HUDEP-2 (cell line): ENCODE data around the gene IMMP2L.
A peak's percentile ranks its signal among the peaks of the same experiment; 100 is the strongest.

Source experiments
- DNase-seq, 76 experiments: peaks; one replicate each; lab custom pipeline; 2025; ENCODE audit not compliant: unreplicated experiment in 76 of 76; lab: John Stamatoyannopoulos, UW

Gene IMMP2L

DNA sequence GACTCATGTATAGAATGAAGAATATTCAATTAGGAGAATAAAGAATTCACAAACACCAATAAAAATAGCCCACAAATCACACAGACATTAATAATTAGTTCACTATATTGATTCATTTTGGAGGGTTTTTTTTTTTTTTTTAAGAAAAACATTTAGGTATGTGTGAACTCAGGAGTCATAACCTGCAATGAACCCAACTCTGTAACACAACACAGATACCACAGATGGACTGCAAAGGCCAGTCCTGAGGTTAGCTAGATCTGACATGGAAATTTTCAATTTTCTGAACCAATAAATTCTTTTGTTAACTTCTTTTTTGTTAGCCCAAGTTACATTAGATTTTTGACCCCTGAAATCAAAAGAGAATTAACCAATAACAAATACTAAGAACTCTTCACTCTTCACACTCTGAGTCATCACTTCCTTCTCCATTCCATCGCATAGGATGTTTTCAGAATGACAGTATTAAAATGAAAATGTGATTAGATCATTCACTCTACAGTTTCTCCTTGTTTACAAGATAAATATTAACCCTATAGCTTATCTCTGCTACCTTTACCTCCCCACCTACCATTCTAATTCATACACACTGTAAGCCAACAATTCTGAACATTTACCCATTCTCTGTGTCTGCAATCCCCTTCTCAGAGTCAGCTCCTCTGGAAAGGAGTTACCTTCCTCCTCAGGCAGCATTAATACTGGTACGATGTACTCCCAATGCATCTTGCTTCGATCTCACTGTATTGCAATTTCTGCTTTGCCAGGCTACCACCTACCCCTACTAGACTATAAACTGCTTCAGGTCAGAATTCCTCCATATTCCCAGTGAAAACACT lies 329.8 kb downstream of the IMMP2L start:
- no peak for DNase-seq

DNA sequence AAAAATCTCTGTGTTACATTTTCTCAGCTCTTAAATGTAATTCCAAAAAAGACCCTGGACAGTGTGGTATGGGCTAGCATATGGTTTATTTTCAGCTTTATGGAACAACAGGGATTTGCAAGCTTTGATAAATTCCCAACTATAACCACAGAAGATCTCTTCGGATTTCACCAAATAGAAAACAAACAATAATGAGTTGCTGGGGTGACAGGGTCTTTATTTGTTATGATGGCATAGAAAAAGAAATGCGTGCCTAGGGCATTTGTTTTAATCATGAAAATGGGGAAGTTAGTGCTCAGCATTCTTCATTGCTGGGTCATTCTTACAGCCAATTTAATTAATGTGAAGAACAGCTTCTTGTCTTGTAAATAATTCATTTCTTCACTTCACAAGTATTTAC lies 332.4 kb downstream of the IMMP2L start:
- no peak for DNase-seq

DNA sequence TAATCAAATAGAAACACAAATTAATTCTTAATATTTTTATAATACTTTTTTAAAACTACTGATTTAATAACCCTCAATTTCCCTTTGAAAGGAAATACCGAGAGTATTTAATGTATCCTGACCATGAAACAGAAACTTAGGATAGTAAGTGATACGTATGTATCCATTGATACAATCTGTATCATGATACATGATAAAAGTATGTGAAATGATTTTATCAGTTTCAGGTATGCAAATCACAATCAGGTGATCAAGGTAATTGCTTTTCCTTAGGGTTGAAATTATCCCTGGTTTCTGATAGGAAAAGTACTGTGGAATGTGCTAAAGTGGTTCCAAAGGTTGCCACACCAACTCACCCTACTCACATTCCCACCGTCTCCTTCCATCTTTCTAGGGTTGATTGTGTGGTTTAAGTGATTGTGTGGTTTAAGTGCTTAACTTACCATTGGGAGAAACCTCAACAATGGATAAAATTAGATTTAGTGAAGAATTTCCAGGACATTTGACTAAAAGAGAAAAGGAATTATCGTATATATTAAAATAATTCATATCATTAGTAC lies 333.0 kb downstream of the IMMP2L start:
- no peak for DNase-seq

DNA sequence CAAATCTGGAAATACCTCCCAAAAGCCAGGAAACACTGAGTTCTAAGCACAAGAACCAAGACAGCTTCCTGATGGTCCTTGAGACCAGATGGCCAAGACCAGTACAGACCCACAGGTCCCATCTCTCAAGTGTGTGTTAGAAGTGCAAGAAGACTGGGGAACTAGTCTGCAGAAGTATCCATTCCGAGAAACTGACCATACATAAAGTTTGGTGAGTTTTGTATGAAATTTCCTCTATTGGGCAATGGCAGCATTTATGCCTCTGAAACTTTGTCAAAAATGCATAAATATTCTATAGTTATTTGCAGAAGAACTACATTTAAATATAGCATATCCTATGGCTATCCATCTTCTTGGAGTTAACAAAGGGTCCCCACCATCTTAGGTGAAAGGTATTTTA lies 333.9 kb downstream of the IMMP2L start:
- DNase-seq: no peak

DNA sequence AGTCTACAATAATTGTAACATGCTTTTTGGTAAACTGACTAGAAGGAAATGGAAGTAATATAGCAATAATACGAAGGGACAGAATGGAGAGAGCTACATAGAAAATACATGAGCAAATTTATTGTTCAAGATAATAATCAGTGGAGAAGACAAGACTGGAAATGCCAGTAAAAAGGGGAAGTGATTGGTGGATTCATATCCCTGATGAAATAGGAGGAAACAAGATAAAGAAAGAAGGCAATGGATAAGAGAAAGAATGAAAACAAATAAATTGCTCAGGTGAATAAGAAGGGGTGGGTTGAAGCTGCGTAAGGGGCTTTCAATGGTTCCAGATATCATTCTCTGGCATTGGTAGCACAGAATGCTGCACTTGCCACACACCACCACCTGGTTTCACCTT lies 335.5 kb downstream of the IMMP2L start:
- no peak for DNase-seq

DNA sequence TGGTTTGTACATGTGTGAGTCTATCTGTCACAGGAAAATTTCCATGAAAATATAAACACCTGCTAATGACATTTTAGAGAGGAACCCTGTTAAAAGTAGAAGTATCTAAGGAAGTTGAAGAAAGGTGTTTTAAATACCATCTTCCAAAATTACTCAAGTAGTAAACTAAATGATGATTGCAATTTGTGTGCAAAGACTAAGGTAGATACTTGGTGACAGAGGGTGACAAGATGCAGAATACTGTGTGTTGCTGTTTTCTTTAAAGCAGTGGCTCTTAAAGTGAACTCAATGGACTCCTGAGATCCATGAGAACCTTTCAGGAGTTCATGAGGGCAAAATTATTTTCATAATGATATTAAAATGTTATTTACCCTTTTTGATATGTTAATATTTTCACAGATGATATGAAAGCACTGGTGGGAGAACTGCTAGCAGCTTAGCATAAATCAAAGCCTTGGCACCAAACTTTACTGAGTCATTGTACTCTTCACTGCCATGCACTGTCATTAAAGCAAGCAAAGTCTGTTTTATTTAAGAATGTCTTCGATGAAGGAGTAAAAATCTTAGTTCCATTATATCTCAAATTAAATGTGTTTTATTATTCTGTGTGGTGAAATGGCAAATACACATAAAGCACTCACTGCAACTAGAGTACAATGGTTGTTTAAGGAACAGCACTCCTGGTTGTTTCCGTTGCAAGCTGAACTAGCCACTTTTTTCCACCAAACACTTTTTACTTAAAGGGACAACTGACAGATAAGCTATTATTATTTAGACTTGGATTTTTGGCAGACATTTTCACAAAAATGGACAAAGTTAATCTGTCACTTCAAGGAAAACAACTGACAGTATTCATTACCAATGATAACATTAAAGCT lies 337.7 kb downstream of the IMMP2L start:
- peak in 1 of 76 experiments; percentile 7 for DNase-seq

DNA sequence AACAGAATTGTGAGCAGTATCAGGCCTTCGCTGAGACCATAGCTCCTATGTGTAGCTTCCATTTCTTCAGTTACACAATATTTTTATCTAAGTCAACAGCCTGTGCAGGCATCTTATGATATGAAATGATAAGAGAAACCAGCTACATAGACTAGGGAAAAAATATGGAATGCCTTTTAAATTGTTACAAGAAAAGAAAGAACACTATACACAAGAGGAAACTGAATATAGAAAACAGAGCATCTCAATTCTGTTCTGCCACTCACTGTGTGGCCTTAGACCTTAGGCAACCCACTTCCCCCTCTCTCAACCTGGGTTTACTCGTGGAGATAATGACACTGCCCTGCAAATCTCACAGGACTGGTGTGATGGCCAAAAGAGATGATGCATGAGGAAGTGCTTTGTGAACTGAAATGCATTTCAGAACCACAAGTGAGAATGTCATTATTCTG lies 338.5 kb downstream of the IMMP2L start:
- peak in 61 of 76 experiments; percentile 0 to 74 (median 31) for DNase-seq

DNA sequence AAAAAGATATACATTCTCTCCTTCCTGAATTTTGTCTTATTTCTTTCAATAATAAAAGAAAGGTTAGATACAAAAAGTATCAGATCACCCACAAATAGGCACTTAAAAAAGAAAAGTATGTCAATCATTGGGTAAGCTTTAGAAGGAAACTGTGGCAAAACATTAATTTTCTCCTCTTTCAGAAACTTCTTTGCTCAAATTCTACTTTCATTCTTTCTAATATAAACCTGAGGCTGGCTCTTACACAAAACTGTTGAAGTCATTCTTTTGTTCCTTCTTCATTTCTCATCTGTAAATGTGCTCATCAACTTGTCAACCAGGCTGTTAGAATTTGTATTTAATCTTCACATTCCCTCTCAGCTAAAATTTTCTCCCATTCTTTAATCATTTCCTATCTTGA lies 346.7 kb downstream of the IMMP2L start:
- DNase-seq: no peak

DNA sequence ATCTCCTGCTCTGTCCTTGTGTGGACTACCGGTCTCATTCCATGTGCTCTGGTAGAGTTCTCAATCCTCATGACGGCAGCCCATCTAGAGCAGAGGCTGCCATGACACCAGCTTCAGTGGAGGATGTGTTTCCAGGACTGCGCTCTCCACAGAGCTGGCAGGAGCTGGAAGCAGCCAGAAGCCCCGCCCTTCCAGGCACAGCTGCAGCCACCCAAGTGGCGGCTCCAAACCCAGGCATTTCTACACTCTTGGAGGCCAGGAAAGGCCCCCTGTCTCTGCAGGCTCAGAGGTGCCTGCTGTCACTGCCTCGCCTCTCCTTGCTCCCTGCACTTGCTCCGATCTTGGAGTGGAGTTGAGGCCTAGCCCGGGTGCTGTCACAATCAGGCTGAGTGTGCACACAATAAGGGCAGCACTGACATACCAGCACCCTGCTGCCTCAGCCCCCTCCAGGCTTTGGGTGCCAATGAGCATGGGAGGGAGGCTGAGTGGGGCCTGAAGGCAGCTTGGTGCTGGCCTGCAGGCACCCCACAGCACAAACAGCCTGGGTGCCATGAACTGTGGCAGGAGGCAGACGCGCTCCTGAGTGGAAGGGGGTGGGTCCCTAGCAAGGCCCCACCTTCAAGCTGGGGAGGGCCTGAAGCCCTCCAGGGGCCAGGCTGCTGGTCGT lies 349.3 kb downstream of the IMMP2L start:
- DNase-seq: no peak

DNA sequence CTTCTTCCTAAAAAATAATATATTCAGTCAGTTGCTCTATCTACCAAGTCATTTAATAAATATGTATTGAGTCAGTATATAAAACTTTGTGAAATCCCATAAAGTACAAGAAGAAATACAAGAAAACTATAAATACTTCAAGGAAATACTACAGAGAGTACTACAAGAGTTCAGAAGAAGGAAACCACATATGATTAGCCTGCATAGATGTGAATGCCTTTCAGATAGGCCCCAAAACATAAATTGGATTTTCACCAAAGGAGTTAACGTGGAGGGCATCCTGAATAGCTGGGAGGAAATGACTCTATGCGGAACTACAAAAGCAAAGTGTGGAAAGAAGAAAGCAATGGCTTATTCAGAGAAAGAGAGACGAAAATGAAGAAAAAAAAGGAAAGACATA lies 351.3 kb downstream of the IMMP2L start:
- DNase-seq: no peak

DNA sequence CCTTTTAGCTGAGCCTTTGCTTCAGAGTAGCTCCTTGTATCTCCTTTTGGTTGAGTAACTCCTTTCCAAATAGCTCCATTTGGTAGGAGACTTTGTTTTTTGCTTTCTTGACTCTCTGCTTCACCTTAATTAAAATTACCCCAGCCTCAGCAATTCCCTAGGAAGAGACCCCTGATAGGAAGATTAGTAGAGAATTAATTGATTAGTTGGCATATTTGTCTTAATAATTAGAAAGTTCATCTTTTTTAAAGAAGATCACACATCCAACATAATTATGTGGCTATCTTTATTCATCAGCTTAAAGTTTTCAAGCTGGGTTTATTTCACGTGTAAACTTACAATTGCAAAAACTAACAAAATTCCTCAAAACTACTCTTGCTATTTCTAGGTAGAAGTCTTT lies 352.2 kb downstream of the IMMP2L start:
- DNase-seq: no peak

DNA sequence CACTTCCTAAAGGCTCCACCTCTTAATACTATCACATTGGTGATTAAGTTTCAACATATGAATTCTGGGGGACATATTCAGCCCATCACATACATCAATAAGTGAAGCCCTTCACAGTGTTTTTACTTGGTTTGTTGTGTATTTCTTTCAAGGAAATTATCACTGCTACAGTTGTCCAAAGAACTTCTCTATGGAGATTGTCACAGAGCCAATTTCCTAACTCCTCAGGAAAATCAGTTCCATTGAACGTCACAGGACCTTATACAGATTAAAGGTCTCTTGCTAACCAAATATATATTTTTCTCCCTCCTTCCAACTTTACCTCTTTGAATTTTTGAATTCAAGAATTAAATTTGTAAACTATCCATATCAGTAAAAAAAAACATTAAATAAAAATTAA lies 357.0 kb downstream of the IMMP2L start:
- DNase-seq: no peak

DNA sequence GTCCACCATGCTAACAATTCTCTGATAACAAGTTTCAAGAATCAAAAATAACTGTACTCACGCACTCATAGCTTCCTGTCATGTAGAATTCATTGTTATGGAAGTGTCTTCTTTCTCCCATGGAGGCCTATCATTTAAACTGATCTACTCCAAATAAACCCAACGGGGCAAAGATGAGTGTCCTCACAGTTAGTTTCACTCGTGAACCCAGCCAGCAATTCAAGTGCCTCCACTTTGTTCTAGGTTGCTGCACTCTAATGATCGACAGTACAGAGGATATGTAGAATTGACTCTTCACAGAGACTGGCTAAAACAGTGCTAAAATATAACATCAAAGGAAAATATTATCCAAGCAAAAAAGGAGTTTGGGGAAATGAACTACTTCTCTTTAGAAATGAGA lies 360.0 kb downstream of the IMMP2L start:
- DNase-seq: no peak

DNA sequence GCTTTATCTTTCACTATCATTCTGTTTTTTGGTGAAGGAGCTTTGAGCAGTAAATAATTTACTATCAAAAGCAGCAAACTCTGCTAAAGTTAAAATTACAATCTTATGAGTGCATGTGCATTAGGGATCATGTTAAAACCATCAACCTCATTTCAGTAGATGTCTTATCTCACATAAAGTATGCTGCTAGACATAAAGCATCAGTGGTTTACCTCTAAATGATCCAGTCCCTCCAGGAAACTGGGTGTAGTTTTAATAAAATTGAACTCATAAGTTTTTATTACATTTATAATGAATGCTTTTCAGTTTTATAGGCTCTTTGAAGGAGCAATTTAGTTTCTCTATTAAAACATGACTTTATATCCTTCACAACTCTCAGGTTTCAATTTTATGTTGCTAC lies 362.6 kb downstream of the IMMP2L start:
- DNase-seq: no peak

DNA sequence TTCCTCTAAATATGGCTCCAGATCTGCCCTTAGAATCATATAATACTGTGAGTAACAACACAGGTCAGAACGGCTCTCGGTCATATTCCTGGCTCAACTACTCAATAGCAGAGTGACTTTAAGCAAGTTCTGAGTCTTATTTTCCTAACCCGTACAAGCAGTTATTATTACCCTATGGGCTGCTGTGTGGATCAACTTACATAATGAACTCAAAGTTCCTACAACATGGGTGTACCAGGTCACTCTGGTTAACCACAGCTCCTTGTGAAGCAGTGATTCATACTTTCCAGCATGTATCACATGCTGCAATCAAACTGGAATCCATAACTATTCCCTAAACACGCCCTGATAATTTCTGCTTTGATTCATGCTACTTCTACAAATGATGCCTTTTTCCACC lies 364.0 kb downstream of the IMMP2L start:
- peak in 3 of 76 experiments; percentile 1 to 24 (median 2) for DNase-seq

DNA sequence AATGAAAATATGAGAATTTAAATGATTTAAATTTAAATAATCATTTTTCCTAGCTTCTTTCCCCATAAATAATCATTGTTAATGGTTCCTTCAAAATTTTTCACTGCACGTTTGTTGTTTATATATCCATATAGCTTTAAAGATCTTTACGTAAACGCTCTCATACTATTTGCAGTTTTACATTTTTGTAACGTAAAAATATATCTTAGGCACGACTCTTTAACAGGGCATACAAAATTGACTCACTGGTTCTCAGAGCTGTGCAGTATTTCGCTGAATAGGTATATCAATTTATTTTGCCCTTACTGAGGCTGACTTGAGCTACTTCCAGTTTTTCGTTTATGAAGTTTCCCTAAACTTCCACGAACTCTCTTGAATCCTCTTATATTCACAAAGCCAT lies 365.6 kb downstream of the IMMP2L start:
- DNase-seq: no peak

DNA sequence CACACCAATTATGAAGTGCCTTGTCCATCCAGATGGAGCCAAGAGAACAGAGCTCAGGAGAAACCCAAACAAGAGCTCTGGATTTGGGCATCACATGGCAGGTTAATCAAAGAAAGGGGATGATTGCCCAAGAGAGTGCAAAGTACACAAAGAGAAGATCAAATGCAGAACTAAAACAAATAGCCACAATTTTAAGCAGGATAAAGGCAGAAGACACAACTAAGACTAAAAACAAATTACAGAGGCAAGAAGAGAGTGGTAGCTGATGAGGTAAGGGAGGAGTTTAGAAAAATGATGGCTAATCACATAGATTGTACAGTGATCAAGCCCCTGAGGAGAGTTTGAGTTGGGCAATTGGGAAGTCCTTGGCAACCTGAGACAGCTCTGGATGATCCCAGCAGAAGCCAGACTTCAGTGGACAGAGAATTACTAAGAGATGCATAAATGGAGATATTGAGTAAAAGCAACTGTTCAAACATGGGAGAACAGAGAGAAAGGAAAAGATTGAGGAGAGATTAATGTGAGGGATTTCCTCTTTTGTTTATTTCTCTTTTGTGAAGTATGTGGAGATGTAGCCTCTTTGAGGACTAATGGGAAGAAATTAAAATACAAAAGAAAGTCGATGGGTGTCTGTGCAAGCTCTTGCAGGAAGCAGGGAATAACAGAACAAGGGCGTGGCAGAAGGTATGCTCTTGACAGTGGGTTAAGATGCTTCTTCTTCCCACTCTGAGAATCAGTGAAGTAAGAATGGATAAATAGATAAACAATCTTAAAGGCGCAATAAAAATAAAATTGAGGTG lies 369.5 kb downstream of the IMMP2L start:
- DNase-seq: no peak

DNA sequence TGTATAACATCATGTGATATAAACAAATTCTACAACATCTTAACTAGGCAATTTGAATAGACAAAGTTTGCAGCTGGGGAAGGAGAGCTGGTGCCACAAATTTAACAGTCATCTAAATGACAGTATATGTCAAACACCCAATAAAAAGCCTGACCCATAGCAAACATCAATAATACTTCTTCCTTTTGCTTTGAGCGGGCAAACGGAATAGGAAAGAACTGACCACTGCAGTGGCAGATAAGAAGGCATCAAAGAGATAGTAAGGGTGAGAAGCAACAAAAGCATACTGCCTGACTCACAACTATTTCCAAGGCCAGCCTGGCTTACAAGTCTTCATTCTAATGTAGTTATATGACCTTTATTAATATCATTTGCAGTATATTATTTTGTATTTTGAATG lies 371.5 kb downstream of the IMMP2L start:
- DNase-seq: peak in 18 of 76 experiments; percentile 2 to 44 (median 12)

DNA sequence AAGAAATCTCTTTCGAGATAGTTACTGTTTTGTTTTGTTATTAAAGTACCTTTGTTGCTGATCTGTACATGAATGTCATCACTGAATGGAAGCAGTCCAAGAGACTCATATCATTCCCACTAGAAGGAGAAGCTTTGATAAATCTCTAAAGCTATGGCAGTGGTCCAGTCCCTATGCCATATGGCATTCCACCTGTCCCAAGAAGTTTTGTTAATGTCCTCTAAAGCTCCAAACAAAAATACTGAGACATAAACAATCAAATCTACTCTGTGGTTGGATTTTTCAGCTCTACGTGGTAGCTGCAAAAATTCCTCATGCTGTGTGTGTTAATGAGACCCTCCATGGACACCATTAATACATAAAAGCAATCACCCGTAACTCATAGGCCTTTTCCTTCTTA lies 377.3 kb downstream of the IMMP2L start:
- DNase-seq: no peak

DNA sequence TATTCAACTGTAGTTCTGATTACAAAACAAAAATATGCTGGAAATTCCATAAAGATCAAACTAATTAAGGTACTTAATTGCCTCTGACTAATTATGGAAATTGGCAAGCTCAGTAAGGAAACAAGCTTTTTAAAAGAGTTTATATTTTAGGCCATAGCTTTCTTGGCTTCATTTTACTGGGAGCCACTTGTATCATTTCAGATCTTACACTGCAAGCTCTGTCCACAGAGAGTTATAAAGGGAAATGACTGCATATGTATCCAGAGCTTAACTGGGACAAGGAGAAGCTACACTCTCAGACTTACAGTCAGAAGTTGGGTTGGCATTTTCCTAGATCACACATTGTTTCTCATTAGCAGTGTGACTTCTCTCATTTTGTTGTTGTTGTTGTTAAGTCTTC lies 379.0 kb downstream of the IMMP2L start:
- no peak for DNase-seq
